NCI-H2227 treated with DMSO at 0.1 percent for 48 hours (cell line): ENCODE data around the gene DCXR.
A peak's percentile ranks its signal among the peaks of the same experiment; 100 is the strongest.
"Not testable (repeated sequence)": the region's sequence is repeated elsewhere in the genome, so short reads cannot be mapped to it uniquely, and the experiment has no call there.

Experiments
- DNase-seq: peaks from one replicate; lab custom pipeline; 2025; lab: John Stamatoyannopoulos, UW

The DCXR gene

DNA sequence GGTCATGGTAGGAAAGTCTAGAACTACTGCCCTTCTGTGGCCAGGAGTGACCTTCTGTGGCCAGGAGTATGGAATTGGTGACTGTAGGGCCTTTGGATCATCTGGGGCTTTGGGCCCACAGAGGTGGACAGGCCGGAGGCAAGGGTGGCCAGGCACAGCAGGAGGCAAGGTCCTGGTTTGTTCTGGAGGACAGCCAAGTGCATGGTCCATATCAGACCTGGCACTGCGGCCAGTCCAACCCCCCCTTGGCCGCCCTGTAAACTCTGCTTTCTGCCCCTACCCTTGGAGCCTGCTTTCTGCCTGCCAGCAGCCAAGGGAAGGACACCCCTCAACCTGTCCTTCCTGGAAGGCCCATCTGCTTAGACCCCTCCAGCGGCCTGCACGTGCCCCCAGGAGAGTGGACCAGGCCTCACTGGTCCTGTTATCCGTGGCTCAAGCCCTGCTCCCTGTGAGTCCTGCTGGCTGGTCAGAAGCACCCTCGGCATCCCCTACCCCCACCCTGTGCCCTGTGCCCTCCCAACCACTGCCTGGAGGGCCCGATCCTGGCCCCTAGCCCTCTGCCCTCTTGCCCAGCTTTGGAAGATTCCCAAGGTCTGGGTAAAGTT, 2.3 kb upstream of the DCXR start:
- no peak for DNase-seq

DNA sequence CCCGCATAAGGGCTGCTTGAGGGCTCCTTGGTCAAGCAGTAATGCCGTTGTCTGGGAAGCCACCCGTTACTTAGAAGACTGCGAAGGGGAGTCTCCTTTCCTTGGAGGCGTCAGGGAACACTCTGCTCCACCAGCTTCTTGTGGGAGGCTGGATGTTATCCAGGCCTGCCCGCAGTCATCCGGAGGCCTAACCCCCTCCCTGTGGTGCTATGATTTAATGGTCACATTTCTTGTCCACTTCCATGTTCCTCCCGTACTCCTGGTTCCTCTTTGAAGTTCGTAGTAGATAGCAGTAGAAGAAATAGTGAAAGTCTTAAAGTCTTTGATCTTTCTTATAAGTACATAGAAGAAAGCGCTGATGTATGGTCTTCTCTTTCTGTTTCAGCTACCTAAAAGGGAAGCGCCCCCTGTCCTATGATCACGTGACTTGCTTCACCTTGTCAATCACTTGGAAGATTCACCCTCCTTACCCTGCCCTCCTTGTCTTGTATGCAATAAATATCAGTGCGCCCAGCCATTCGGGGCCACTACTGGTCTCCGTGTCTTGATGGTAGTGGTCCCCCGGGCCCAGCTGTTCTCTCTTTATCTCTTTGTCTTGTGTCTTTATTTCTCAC, 1.4 kb upstream of the DCXR start:
- DNase-seq: not testable (repeated sequence)

DNA sequence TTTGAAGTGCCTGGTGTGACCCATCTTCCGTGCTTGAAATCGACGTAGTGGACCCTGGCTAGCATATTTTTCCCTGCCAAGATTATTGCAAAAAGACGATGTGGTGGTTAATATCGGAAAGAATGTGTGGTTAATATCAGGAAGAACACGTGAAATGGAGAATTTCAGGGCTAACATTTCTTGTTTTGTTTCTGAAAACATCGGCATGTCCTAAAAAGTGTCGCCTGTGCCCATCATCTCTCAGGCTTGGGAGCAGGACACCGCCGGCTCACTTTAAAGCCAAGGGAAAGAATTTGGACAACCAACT, 345 bp upstream of the DCXR start:
- no peak for DNase-seq

DNA sequence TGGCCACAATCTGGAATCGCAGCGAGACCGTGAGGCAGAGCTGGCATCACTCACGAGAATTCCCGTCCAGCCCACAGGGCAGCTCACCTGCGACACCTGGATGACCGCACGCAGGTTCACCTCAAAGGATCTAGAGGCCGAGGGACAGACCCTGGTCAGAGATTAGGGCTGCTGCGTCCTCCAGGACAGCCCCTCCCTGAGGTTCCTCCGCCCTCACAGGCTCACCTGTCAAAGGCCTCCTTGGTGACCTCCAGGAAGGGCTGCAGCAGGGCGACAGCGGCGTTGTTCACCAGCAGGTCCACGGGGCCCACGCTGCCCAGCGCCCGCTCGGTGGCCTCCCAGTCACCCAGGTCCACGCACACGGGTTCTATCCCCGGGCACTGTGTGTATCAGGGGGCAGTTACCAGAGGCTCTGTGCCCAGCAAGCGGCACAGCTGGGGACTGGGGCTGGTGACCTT, 834 bp downstream of the DCXR start:
- DNase-seq: no peak

DNA sequence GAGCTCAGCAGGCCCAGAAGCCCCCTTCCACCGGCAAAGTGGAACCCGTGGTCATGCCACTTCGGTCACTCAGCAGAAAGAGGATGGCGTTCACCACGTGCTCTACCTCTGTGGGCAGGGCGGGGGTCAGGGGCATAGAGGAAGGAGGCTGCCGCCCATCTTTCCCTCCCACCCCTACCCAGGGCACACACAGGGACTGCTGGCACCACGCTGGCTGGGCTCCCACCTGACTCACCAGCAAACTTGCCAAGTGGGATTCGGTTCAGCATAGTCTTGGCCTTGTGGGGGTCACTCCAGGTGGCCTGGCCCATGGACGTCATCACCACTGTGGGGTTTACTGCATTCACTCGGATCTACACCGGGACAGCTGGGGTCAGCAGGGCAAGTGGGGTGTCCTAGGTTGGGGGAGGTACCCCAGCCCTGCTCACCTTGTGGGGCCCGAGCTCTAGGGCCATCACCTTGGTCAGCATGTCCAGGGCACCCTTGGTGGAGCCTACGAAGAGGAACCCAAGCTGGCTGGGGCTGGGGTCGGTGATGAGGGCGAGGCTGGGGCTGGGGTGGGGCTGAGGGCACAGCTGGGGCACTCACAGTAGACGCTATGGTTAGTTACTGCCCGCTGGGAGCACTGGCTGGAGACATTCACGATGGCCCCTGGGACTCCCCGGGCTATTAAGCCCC, 1.4 kb downstream of the DCXR start:
- no peak for DNase-seq

DNA sequence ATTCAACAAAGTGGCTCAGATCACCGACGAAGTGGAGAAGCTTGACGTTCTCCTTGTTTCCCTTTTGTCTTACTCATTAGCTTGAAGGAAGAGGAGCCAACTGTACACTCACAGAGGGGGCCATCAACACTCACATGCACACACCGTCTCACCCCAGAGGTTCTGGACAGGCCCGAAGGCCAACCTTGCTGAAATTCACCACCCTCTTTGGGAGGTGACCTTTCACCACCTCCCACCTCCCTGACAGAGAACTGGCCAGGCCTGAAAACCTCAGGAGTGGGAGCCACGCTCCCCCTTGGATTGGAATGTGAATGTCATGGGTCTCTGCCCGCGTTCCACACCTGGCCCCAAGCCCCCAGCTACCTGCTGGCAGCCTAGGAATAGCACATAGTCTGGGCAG, 2.0 kb downstream of the DCXR start:
- no peak for DNase-seq

DNA sequence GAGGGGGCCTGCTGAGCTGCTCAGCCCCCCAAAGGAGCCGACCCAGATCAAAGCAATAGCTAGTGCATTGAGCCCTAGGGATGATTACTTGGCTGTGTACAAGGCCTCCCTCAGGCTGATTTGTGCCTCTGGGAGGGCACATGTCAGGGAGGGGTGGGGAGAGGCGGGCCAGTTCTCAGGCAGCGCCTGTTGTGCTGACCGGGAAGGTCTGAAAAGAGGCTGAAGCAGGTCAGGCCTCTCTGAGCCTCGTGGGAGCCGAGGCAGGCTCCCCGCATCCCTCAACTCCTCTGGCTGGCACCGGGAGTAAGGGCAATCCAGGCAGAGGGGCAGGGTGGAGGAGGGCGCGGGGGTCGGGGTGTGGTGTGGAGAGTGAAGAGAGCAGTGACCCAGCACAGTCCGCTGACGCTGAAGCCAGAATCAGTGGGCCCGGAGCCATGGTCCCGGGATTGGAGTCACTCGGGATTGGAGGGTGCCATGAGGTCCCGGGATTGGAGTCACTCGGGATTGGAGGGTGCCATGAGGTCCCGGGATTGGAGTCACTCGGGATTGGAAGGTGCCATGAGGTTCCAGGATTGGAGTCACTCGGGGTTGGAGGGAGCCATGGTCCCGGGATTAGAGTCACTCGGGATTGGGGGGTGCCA, 3.0 kb downstream of the DCXR start:
- no peak for DNase-seq

DNA sequence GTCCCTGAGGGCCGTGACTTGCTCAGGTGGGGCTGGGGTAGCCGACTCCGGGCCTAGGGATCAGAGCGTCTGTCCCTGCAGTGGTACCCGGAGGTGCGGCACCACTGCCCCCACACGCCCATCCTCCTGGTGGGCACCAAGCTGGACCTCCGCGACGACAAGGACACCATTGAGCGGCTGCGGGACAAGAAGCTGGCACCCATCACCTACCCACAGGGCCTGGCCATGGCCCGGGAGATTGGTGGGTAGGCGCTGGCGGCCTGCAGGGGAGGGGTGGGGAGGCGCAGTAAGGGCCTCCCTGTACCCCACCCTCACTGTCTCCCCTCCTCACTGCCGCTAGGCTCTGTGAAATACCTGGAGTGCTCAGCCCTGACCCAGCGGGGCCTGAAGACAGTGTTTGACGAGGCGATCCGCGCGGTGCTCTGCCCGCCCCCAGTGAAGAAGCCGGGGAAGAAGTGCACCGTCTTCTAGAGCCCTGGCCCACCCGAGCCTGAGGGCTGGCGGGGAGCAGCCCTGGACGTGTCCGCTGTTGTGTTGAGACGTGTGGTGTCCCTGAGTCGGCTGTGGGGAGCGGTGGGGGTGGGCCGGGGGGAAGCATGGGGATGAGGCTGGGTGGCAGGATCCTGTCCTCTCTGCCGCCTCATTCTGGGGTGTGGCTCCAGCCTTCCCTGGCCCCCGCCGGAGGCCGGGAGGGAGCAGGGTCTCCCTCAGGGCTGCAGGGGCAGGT, 4.0 kb downstream of the DCXR start:
- no peak for DNase-seq

DNA sequence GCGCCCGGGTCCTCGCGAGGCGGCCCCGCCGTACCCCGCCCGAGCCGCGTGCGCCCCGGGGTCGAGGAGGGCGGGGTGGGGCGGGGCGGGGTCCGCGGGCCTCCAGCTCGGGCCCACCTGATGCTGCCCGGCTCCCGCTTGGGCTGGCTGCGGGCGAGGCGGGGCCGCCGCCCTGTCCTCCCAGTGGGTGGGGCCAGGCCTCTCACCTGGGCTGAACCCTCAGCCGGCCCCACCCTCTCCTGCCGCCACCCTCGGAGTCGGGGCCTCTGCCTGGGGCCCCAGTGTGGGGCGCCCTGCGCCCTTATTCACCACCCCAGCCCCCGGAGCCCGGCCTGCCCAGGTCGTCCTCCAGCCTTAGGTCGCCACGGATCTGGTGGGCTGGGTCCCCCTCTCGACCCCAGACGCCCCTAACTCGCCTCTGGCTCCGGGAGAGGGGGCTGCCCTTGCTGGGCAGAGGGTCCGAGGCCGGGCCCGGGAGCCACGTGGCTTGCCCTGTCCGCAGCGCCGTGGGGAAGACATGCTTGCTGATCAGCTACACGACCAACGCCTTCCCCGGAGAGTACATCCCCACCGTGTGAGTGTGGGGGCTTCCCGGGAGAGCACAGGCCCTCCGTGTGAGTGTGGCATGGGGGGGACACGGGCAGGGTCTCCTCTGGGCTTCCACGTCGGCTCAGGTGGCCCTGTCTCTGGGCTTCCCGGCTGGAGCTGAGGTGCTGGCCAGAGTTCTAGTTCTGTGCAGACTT, 5.4 kb downstream of the DCXR start:
- no peak for DNase-seq

DNA sequence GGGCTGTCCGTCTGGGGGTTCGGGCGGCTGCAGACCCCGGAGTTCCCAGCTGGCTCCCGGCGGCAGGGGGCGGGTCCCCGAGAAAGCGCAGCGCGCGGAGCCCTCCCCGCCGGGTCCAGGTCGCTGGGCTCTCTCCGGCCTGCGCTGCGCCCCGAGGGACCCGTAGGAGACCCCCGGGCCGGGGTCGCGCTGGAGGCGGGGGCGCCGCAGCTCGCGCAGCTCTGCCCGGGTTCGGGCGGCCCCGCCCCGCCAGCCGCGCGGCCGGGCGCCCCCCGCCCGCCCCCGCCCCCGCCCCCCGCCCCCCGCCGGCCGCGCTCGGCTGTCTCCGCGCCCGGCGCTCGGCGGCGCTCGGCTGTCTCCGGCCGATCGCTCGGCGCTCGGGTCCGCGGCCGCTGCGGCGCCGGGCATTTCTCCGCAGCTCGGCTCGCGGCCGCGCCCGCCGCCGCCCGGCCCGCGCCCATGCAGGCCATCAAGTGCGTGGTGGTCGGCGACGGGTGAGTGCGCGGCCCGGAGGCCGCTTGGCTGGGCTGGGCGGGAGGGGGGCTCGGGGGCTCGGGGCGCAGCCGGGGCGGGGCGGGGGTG, 6.1 kb downstream of the DCXR start, which contains the start of gene RAC3:
TSS of gene RAC3 (plus strand) at position 376 of the 582 bp plus-strand sequence. CDS start at position 460, 84 bp downstream.
- peak; percentile 28 for DNase-seq

DNA sequence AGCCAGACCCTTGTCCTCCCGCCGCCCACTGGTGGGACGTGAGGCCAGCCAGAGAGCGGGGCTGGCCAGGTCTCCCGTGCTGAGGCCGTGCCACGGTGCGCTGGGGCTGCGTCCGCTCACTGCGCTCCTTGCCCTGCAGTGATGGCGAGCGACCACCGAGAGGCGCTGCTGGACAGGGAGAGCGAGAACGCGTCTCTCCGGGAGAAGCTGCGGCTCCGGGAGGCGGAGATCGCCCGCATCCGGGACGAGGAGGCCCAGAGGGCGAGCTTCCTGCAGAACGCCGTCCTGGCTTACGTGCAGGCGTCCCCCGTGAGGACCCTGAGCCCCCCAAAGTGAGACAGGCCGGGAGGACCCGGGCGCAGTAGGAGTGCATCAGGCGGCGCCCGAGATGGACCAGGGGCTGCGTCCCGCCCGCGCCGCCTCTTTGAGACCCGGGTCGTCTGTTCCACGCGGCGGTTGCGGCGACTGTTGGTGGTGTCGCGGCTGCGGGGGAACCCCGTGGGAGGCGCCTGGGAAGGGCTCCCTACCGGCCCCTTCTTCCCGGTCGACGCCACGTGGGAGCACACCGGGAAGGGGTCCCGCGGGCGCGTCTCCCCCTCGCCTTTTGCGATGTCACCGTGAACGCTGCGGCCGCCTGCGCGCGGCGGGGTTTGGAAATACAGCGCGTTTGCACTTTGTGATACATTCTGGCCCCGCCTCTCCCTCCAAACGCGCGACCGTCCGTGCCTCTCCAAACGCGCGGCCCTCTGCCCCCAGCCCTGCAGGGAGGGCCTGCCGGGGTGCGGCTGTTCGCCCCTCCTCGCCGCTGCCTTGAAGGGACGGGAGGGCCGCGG, 6.8 kb downstream of the DCXR start:
- peak; percentile 75 for DNase-seq

DNA sequence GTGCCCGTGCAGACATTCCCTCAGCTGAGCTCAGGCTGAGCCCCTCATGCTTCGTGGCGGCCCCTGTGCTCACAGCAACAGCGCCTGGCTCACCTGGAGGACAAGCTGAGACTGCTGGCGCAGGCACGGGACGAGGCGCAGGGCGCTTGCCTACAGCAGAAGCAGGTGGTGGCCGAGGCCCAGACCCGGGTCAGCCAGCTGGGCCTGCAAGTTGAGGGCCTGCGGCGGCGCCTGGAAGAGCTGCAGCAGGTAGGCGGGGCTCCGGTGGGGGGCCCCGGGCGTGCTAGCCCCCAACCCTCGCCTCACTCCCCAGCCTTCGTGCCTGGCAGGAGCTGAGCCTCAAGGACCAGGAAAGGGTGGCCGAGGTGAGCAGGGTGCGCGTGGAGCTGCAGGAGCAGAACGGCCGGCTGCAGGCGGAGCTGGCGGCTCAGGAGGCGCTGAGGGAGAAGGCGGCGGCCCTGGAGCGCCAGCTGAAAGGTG, 7.5 kb downstream of the DCXR start:
- DNase-seq: no peak

DNA sequence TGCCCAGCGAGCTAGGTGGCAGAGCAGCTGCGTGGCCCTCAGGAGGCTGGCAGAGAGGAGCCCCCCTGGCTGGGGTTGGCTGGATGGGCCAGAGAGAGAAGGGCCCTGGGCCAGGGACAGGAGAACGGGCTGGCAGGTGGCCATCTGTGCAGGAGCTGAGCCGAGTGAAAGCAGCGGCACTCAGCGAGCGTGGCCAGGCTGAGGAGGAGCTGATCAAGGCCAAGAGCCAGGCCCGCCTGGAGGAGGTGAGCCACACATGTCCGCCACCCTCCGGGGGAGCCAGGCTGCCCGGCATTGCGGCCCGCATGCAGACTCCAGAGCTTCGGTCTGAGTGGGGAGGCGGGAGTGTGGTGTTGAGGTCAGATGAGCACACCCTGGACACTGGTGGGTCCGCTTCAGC, 8.1 kb downstream of the DCXR start:
- no peak for DNase-seq

DNA sequence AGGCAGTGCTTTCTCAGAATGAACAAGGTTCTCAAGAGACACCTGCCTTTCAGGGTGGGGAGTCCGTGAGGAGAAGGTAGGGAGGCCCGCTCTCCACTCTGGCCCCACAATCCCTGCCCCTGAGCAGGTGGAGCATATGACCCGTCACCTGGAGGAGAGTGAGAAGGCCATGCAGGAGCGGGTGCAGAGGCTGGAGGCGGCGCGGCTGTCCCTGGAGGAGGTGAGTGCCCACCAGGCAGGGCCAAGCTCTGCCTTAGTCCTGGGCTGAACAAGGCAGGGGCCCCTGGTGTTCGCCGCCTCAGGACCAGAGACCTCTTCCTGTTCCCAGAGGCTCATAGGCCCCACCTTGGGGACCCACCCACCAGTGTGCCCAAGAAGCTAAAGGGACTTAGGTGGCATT, 8.5 kb downstream of the DCXR start:
- no peak for DNase-seq

DNA sequence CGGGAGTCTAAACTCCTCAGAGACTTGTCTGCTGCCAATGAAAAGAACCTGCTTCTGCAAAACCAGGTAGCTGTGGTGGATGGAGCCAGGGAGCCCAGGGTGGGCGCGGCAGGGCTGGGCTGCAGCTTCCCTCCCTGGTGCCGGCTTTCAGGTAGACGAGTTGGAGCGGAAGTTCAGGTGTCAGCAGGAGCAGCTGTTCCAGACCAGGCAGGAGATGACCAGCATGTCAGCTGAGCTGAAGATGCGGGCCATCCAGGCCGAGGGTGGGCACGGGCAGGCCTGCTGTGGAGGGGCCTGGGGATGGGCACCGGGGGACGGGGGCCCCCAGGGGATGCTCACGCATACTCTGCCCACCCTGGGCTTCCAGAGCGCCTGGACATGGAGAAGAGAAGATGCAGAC, 9.3 kb downstream of the DCXR start:
- DNase-seq: no peak

DNA sequence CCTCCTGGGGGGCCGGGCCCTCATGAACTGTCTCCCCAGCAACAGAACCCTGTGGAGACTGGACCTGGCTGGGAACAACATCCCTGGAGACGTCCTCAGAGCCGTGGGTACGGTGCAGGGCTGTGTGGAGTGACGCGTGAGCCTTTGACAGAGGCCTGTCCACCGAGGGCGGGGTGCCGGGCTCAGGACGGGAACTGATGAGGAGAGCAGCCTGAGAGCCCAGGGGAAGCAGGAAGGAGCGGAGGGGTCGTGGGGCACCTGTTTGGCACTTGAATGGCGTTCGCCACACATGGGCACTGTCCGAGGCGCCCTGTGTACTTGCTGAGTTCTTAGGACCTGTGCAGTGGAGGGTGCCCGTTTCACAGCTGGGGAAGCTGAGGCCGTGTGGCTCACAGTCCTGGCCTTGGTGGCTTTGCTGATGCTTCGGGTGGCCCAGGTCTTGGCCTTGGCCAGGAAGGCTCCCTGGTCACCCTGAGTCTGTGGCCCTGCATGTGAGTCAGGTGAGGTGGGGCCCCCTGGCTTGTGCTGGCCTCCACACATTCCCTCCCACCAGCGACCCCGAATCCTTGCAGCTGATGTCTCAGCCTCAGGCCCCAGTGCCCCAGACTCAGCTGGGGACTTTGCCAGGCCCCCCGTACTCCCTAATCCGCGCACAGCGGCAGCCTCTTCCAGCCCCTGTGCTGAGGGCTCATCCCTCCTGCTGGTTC, 11.9 kb downstream of the DCXR start:
- no peak for DNase-seq

DNA sequence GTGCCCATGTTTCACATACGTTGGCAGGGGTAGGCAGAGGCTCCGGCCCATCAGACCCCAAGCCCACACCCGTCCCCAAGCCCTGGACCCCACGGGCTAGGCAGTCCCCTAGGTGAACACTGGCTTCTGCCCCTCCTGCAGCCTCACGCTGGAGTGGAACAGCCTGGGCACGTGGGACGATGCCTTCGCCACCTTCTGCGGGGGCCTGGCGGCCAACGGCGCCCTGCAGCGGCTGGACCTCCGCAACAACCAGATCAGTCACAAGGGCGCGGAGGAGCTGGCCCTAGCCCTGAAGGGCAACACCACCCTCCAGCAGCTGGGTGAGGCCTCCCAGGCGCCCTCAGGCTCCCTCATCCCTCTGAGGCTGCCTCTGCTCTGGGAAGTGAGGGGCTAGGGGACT, 12.6 kb downstream of the DCXR start:
- DNase-seq: no peak

DNA sequence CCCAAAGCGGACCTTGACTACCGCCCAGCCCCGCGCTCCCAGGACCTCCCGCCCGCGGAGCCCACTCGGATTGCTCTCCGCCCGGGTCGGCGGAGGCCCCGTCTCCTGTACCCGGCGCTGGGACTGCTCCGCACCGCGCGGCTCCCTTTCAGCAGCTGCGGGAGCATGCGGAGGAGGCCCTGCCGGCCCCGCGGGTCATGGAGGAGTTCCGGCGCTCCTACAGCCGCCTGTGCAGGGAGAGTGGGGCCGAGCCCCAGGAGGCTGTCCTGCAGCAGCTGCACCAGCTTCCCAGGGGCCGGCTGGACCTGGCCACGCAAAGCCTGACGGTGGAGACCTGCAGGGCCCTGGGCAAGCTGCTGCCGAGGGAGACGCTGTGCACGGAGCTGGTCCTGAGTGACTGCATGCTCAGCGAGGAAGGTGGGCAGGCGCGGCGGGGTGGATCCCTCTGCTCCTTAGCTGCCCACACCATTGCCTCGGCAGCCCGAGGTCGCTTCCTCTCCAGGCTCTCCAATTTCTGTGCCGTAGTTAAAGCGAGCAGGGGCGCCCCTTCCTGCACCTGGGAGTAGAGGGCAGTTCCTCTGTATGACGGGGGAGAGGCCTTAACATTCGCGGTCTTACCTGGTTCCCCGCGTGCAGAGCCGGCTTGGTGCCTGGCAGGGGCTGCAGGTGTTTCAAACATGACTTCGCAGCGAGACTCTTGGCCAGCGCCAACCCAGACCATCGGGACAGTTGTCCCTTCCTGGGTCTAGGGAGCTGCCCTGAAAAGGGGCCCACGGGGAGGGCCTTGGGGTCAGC, 13.9 kb downstream of the DCXR start:
- DNase-seq: no peak

DNA sequence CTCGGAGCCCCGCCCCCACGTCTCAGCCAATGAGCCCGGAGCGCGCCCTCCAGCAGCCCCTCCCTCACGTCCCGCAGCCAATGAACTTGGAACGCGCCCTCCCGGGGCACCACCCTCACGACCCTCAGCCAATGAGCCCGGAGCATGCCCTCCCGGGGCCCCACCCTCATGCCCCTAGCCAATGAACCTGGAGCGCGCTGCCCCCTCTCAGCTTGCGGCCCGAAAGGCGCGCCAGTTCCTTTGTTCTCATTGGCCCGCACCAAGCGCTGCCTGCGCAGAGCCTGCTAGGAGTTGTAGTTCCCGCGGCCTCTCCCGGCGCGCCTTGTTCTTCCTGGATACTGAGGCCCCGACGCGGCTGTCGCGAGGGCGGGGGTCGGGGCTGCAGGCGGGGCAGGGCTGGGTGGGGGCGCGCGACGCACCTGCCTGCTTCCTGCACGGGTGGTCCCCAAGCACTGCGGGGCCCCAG, 14.5 kb downstream of the DCXR start, which contains the start of gene LRRC45:
TSS of gene LRRC45 (plus strand) at position 325 of the 466 bp plus-strand sequence. CDS start 339 bp downstream, outside the sequence.
- peak; percentile 99 for DNase-seq
